Activated CD4-positive, CD25-positive, alpha-beta regulatory T cell treated with anti-CD3 and anti-CD28 coated beads, Interleukin-2, amount 50 U/mL, for 72 hours (primary cell): Measurements from ENCODE around the gene ROR2.
"Not testable (repeated sequence)": the region's sequence is repeated elsewhere in the genome, so short reads cannot be mapped to it uniquely, and the experiment has no call there.

Source experiments
- DNase-seq: peaks from one replicate; pipeline ENCODE4 v3.0.0; 2021

Gene ROR2

DNA sequence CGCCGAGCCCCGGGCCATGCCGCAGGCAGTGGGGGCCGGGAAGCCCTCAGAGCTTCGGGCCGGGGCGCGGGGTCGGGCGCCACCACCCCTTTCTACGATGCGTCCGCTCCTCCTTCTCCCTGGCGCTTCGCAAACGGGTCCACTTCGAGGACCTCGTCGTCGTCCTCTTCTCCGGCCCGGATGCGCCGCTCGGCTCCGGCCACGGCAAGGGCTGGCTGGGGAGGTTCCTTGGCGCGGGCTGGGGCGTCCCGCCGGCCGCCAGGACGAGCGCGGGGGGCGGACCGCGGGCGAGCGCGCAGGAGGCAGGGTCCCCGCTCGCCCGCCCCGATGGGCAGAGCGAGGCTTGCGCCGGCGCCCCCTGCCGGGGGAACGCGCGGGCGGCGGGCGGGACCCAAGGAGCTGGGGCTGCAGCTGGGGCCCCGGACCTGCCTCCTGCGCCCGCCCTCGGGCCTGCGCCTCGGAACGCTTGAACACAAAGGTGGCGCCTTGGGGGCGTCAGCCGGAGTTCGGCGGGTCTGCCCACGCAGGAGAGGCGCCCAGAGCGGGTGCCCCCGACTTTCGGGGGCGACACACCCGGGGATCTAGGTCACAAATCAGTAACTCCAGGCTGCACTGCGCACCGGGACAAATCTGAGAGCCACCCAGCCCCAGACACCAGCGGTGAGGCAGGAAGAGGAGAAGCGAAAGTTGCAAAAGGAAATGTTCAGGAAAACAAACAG, at the start of gene ROR2:
Gene ROR2, minus strand, starts transcription at position 283 of the 719 bp plus-strand sequence.
- DNase-seq, result peak; percentile 55

DNA sequence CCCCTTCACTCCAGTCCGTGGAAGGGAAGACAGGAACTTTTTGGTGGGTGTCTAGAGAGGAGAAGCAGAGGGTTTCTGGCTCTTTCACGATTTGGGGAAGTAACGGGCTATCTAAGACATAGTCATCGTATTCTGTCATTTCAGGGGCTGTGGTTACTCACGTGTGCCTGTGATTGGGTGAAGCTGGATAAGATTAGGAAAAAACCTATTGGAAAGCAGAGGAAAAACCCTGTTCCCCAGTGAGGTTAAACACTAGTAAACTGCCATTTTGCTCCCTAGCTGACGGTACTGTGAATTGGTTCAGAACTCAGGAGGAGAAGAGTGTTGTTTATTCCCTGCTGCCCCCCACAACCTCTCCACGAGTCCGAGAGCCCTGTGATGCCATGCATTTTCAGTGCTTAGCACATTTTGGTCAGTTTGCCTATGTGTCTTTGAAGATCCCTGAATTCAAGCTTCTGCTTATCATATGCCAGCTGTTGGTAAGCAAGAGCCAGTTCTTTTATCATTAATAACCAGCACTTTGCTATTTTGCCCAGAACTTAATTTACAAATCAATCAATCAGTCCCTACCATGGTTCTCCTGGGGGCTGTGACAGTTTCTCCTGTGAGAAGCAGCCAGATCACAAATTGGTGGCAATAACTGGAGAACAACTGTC, 45.1 kb upstream of the ROR2 start:
- no peak for DNase-seq

DNA sequence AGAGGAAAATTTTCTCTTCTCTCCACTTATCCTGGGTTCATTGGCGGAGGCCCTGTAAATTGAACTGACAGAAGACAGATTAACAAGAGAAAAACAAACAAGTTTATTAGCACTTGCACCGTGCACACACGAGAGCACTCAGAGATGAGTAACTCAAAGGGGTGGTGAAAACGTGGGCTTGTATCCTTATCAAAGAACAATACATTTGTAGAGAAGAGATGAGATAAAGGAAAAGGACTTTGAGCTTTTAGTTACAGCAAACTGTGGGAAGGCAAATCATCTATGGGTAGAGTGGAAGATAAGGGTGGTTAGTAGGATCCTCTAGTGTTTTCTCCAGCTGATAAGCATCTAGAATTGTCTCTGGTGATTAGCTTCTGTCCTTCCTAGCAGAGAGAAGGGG, 44.4 kb upstream of the ROR2 start:
- DNase-seq, result no peak

DNA sequence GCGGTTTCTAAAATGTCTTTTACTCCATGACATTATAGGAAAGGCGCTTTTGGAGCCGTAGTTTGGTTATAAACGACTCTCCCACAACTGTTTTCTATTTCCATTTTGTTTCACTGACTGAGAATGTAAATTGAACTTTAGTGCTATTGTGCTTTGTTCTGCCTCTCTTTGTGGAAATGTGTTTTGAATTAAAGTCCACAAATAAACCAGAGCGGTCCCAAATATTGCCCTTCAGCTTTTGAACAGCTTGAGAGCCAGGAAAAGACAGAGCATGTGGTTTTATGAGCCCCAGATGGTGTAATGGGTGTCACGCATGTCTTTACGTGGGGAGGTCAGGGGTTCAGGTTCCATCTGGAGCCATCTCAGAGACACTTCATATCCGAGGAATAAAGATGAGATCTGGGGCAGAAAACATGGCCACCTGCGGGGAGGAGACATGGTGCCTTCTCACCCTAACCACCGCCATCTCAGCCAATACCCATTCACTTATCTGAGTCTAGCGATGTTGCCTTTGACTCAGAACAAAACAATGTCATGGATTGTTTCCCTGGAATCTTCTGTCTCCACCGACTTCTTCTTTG, 42.5 kb upstream of the ROR2 start:
- DNase-seq, result no peak

DNA sequence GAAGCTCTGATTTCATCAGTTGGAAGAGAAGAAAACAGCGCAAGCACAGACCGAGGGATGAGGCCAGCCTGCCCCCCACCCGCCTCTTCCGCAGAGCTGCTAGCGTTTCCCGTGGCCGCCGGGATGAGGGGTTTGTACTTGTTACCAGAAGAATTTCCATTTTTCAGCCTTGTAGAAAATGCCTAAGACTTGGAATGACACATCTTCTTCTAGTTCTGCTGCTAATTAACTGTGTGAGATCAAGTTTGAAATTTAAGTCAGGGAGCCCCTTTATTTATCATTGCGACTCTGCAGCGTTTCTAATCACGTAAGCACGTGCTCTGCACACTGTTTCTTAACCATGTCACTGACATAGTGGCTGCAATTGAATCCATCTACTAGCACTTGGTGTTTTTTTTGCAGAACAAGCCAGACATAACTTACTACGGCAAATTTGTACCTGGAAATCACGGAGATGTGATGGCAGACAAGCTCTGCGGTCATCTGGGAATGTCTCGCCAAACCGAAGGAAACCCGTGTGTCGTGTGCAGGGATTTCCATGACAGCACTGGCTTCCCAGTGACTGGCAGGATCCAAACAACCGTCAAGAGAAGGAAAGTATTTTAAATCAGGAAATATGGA, 41.8 kb upstream of the ROR2 start:
- no peak for DNase-seq

DNA sequence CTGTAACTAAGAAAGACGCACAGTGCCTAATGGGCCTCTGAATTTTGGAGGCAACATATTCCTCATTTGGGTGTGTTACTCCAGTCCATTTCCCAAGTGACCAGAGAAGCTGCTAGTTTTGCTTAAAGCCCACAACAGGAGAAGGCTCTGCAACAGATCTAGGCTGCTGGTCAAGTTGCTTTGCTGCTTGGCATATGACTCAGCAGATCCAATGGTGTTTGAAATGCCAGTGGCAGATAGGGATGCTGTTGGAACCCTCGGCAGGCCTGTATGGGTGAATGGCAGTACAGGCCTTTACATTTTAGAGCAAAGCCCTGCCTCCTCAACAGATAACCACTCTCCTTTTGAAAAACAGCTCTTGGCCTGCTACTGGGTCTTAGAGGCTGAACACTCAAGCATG, 36.2 kb upstream of the ROR2 start:
- DNase-seq, result no peak

DNA sequence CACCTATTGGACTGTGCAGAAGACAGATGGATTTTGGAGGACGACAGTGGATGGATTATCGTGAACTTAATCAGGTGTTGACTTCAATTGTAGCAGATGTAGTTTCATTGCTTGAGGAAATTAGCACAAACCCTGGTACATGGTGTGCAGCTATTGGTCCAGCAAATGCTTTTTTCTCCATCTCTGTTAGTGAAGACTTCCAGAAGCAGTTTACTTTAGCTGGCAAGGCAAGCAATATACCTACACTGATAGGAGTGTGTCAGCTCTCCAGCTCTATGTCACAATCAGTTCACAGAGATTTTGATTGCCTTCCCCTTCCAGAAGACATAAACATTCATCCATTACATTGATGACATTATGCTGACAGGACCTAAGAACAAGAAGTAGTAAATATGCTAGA, 35.7 kb upstream of the ROR2 start:
- DNase-seq, result no peak

DNA sequence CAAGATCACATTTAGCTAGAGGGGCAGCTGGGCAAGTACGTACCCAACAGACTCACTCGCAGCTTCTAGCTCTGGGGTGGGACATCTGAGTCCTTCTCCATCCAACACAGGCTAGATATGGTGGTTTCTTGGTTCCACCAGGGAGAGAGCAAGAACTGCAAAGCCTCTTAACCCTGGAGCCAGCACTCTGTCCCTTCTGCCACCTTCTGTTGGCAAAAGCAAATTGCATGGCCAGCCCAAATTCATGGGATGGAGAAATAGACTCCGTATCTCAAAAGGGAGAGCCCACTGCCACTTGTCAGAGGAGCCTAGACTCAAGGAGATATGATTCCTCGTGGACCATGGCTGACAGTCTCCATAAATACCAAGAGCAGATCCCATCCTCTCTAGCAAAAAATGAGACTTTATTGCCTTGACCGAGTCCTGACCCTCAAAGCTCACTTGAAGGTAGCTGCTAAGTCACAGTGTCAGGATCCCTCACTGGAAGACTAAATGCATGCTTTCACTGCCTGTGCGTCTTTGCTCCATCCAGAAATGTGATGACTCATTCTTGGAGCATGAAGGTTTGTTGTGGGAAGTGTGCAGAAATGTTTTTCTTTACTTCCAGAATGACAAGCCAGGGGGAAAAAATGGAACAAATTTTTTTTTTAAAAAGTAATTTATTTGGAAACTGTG, 28.8 kb upstream of the ROR2 start:
- DNase-seq, result no peak

DNA sequence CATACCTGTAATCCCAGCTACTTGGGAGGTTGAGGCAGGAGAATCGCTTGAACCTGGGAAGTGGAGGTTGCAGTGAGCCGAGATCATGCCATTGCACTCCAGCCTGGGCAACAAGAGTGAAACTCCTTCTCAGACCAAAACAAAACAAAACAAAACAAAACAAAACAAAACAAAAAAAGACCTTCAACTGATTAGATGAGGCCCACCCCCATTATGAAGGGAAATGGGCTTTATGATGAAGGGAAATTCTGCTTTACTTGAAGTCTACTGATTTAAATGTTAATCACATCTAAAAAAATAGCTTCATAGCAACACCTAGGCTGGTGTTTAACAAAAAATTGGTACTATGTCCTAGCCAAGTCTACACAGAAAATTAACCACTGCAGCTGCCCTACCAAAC, 25.2 kb upstream of the ROR2 start:
- DNase-seq, result not testable (repeated sequence)

DNA sequence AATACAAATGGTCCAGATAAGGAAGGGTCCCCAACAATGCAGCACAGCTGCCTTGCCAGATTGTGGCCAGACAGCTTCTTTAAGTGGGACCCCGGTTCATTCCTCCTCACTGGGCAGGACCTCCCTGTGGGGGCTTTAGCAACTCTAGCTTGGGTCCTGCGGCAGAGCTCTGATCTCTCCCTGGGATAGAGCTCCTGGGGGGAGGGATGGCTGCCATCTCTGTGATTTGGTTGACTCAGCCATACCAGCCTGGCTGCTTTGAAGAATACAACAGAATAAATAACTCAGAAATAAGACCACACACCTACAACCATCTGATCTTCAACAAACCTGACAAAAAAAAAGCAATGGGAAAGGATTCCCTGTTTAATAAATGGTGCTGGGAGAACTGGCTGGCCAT, 22.7 kb upstream of the ROR2 start:
- no peak for DNase-seq

DNA sequence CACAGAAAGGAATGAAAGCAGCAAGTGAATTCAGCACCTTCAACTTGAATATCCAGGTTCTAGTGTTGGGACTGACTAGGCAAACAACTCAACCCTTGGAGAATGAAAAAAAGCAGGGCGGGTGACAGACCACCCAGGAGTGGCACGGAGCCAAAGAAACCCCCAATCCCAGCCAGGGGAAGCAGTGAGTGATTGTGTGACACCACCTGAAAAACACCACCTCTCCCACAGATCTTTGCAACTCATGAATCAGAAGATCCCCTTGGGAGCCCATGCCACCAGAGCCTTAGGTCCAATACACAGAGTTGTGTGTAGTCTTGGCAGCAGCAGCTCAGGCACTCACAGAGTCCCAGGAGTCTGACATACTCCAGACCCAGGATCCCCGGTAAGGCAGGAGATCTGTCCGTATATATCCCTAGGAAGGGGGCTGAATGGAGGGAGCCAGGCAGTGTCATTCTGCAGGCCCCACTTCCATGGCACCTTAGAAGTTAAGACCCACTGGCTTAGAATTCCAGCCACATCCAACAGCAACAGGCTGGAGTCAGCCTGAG, 22.1 kb upstream of the ROR2 start:
- DNase-seq, result no peak

DNA sequence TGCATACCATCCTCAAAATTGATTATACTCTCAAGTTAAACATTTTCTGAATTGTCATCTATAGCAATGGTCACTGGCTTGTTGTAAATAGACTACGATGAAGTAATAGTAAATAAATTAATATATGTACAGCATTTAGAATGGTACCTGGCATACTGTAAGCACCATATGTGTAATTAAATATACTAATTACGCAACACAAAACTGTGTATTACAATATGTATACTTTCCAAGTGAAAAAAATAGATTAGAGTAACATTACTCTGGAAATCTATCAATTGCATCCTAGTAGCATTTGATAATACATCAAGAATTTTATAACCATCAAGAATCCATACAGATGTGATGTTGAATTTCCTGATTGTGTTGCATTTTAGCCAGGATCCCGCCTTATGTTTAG, 17.2 kb upstream of the ROR2 start:
- DNase-seq, result no peak

DNA sequence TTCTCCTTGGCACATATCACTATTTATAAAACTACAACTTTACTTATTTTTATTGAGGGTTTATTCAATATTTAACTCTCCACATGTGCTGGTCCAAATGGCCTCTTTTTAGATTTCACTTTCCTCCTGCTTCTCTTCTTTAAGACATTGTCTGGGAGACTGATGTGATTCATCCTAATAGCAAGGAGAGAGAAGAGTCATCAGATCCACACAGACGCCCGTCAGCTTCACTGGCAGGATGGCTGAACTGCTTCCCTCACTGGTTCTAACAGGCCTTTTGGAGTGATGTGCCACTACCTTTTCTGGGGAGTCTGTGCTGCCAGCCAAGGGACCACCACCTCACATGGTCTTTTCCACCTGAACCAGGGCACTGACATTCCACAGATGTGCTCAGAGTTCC, 16.5 kb upstream of the ROR2 start:
- no peak for DNase-seq

DNA sequence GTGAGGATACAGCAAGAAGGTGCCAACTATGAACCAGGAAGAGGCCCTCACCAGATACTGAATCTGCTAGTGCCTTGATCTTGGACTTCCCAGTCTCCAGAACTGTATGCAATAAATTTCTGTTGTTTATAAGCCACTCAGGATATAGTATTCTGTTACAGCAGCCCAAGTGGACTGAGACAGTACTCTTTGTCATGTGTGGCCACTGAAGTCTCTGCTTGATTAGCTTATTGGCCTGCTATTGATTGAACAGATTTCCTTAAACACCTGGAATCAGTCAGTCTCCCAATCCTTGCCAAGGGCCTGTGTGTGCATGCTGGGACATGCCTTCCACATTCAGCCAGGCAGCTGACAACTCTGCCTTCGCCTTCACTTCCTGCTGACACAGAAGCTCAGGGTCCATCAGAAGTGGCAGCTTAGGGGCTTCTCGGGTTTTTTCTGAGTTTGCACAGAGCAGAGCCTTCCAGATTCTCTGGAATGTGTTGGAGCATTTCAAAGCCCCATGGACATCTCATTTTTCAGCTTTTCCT, 13.7 kb upstream of the ROR2 start:
- no peak for DNase-seq

DNA sequence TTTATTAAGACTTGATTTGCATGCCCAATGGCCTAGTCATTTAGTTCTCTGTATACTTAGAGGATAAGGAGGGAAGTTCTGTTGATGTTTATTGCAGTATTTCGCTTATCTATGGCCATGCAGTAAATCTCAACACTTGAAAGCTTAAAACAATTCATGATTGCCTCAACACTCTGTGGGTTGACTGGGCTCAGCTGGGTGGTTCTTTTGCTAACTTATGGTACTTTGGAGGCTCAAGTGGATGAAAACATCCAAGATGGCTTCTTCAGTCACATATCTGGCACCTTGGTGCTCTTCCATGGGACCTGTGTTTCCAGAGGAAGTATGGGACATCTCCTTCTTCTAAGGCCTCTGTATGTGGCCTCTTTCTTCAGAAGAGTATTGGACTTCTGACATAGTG, 10.3 kb upstream of the ROR2 start:
- no peak for DNase-seq

DNA sequence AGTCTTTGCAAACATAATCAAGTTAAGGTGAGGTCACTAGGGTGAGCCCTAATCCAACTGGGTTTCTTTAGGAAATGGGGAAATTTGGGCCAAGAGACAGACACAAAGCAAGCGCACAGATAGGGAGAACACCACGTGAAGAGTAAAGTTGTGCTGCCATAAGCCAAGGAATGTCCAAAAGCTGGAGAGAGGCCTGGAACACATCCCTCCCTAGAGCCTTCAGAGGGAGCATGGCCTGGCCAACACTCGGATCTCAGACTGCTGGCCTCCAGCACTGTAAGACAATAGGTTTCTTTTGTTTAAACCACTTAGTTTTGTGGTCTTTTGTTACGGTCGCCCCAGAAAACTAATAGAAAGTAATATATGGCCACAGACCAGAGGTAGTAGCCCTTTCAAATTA, 8.1 kb upstream of the ROR2 start:
- no peak for DNase-seq

DNA sequence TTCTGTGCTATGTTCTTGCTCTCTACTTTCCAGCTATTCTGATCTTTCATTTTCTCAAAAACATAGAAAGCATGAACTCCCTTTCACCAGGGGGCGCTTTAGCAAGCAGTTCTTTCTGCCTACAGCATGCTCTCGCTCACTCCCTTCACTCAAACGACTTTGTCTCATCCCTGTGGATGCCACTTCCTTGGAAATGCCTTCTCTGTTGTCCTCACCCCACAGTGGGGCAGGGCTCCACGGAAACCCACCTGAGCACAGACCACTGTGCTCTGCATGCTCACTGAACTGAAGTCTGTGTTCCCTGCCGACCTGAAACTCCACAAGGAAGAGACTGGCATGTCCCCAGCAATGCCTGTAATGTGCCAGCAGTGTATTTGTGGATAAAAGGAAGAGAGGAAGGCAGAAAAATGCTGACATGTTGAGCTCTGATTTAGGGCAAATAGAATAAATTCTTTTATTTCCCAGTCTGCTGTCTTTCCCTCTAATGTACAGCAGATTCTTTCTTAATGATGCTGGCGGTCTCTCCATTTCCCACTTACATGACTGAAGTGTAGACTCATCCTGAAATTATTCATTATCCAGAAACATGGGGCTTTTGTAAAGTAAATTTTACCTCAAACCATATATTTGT, 4.9 kb upstream of the ROR2 start:
- no peak for DNase-seq

DNA sequence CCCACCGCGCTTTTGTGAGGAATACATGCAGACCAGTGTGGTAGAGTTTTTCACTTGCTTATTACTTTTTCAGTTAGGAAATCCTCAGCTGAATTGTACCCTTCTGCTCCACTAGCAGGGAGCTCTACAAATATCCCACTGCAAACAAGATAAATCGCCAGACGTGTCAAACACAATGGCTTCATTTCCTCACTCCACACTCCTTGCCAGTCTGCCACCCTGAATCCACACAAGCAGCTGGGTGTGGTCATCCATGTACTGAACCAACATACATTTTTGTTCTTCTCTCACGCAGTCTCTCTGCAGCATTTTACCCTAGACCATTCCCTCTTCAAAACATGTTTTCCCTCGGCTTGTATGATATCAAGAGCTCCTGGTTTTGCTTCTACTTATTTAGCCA, 3.7 kb upstream of the ROR2 start:
- DNase-seq, result no peak

DNA sequence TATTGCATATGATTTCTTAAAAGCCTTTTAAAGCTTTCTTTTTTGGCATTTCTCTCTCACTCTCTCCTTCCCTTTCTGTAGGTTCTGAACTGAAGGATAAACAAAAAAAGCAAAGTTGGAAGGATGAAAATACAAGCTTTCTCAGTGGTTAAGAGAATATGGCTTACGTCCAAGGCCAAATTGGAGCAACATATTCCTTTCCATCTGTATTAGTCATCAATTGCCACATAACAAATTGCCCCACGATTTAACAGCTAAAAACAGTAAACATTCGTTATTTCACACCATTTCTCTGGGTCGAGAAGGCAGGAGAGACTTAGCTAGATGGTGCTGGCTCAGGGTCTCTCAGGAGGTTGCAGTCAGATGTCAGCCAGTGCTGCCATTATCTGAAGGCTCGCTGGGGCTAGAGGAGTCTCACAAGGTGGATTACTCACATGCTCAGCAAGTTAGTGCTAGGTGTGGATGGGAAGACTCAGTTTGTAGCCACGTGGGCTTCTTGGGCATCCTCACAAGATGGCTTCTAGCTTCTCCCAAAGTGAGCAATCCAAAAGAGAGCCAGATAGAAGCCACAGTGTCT, 2.0 kb upstream of the ROR2 start:
- DNase-seq, result no peak

DNA sequence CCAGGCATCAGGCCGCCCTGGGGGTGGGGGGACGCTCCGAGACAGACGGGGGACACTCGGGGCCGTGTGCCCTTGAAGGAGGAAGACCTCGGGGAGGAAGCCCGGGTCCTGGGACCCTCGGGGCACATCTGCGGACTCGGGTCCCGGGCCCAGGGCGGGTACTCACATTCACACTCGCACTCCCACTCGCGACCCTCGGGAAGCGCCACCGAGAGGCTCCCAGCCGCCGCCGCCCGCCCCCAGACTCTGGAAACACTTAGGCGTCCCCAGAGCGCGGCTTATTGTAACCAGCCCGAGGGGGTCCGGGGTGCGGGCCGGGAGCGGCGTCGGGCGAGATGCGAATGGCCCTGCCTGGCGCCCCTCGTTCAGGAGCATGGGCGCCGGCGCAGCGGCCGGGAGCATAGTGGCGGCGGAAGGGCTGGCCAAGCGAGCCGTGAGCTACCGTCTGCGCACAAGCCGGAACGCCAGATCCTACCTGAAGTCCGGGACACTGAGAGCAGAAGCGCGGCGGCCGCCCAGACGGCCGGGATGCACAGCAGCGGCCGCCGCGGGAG, 559 bp downstream of the ROR2 start:
- DNase-seq, result no peak

DNA sequence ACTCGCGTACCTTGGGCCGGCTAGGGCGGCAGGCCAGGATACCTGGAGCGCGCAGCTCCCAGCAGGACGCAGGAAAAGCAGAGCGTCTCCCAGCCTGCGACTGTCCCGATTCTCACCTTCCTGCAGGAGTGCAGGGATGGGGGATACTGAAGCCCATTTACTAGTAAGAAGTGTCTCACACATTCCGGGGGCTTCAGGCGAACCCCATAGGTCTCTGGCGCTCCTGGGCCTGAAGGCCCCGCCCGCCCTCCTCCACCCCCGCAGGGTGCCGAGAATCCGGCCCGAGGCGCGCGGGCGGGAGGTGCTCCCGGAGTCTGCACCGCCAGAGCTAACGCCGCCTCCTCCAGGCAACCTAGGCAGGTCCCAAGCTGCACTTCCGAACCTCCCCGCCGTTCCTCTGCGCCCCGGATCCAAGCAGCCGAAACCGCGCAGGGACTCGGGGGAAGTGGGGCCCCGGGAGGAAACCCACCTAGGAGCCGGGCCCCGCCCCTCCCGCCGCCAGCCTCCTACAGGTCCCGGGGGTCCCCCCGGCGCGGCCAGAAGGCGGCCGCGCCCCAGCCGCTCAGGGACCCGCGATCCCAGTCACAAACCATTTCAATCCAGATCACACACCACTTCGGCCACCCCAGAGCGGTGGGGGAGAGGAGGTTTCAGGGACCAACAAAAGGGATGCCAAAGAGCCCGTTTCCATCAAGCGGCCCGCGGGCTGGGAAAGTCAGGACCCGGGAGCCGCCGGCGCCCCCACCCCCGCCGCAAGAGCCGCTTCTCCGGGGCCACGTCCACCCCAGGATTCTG, 1.2 kb downstream of the ROR2 start:
- DNase-seq, result no peak
